ENCODE data around the gene SLC47A2.
"Not testable (repeated sequence)": the region's sequence is repeated elsewhere in the genome, so short reads cannot be mapped to it uniquely, and the experiment has no call there.

Gene SLC47A2

GRCh38 chr17:19705771-19706770 is 10.3 kb downstream of the SLC47A2 start:
- no peak for DNase-seq

DNA sequence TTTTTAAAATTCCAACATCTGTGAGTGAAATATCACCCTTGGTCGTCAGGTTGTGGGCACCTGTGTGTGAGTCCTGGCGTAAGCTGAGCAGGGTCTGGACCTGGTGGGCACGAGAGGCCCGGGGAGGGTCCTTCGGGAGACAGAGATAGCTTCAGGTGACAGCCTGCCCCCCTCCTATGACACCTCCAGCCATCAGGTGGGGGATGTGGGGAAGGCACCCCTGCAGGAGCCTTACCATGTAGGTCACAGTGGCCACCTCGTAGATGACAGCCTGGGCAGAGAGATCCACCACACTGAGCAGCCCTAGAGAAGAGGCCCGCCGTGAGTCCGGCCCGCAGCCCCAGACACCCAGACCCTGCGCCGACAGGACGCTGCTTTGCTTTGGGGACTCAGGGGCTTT is 11.2 kb downstream of the SLC47A2 start:
- no peak for DNase-seq

DNA sequence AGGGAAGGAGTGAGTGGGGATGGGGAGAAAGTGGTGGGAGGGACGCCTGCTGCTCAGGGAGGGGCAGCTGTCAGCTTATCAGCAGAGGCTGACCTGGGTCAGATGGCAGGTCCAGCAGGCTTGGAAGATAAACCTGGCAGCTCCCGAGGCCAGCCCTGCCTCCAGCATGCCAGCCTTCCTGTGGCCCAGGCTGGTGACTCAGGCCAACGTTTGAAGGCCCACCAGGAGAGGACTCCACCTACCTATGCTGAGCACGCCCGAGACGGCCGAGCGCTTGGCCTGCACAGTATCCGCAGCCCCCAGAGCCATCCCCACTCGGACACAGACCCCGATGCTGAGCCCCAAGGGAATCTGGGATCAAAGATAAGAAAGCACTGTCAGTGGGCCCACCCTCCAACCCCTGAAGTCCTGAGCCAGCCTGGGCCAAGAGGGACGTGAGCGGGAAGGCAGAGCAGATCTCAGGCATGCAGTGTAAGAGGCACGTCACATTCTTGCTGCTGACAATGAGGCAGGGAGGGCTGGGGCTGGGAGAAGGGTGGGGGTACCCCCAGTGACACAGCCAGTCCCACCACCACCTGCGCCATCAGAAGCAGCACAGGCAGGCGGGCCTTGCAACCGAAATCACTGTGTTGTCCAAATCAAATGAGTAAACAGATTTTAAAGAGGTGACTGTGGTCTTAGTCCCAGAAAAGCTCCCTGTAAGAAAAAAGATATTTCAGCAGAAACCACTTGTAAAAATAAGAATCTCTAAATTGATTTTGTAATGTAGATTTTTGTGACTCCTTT is 12.4 kb downstream of the SLC47A2 start:
- no peak for DNase-seq

- DNase-seq: no peak
Measured at GRCh38 chr17:19703106-19703827, 13.1 kb downstream of the SLC47A2 start.

DNA sequence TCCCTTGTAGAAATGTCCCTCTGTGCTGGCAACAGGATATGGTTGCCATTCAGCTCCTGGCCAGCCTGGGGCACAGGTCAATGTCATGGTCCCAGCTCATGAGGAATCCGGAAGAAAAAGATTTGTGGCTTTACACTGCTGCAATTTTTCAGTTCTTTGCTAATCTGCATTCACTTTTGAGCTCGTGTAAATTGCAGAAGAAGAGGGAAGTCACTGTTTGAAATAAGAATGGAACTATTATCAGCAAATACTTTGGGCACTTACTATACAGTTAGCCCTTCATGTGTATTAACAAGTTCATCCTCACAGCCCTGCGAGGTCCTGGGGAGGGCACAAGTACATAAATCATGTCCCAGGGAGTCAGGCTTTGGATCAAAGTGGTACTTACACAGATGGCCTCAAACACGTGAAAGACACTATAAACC is 14.2 kb downstream of the SLC47A2 start:
- no peak for DNase-seq

- no peak for DNase-seq
Measured at GRCh38 chr17:19686400-19687090, 29.8 kb downstream of the SLC47A2 start.

- DNase-seq: not testable (repeated sequence)
Measured at GRCh38 chr17:19684909-19685580, 31.3 kb downstream of the SLC47A2 start.

DNA sequence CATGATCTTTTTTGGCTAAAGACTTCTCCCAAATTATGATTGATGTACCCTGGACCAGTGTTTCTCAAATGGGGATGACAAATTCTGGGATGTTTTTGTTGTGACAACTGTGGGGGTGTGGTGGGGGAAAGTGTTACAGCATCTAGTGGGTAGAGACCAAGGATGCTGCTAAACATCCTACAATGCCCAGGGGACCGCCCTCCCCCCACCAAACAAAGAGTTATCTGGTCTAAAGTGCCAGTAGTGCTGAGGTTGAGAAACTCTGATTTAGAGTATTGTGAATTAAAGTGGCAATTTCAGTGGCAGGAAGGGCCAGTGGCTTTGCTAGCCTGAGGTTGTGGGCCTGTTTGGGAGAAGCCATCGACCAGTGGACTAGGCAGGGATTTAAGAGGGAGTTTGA is 33.3 kb downstream of the SLC47A2 start:
- DNase-seq: no peak

DNA sequence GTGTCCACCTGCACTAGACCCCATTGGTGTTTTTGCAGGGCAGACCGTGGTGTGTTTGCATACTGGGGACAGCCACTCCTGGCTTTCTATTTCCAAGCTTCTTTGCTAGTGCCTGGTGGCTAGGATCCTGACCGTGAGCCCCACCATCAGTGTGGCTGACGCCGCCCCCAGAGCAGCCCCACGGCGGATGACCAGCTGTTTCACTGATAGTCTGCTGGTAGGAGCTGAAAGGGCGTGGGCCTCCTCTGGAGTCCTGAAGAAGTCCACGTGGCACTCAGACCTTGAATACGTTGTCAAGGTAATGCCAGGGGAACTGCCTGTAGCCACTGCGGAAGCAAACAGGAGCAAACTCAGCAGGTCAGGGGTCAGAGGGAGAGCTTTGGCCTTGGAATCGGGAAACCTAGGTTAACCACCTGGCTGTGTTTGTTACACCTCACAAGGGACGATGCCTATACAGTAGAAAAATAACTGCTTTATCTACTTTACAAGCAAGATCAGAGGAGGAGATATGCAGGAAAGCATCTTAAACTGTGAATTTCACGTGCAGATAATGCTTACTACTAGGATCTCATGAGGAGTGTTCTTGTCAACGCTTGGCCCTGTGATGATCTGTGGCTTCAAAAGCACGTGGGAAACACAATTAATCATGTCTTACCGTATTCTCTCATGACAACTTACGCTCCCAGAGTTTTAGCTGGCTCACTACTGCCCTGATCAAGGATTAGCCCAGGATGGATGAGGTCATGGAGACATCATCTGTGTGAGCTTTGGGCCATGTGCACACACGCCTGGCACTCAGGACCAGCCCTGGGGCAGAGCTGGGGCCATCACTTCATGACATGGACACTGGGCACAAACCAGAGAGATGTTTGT is 37.6 kb downstream of the SLC47A2 start:
- DNase-seq: no peak

DNA sequence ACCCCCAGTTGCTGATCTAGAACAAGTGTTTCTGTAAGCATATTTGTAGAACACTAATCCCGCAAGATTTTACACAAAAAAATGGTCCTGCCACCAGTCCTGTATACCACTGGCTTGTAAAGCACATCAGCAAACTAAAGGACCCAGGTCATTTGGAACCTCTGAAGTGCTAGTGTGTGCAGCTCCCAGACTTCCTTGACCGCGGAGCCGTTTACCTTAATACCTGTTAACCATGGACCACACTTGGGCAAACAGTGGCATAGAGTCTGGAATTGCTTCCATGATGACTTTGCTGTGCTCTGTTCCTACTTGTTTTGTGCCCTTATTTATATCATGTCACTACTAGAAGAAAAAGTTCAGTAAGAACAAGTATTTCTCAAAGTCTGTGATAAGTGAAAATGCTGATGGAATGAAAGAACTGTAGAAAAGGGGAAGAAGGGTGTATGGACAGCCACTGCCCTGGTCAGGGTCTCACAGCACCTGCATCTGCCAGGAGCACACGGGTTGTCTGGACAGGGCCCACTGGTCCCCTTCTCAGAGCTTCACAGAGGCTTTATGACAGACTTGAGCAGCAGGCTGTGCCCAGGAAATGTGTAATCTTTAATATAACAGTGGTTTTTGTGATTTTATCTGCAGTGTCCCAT is 38.5 kb downstream of the SLC47A2 start:
- DNase-seq: no peak

- no peak for DNase-seq
Measured at GRCh38 chr17:19676896-19677295, 39.5 kb downstream of the SLC47A2 start.

GRCh38 chr17:19673623-19674022 is 42.8 kb downstream of the SLC47A2 start:
- no peak for DNase-seq

DNA sequence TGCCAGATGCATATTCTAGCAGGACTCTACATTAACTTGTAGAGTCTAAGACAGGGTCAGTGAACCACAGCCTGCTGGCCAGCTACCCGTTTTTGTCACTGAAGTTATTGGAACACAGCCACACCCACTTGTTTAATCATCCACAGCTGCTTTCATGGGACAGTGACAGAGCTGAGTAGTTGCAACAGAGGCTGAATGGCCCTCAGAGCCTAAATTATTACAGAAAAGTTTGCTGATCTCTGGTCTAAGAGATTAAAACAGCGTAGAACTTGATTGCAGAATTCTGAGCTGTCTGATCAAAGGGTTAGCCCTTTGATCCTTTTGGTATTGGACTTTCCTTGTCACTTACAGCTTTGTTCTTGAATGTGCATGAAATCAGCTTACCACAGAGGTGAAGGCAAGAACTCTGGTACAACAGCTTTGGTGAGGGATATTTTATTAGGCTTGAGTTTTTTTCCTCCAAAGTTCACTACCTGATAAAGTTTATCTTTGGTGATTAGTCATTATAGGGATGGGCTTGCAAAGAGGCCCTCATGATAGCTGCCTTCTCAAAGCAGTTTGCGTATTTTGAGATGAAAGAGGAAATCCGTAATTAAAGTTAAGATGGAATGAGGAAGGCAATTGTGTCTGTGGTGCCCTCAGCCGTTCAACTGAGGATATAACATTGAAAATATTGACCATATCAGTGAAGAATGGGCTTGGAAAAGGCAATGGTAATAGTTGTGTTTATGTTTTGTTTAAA is 44.2 kb downstream of the SLC47A2 start:
- no peak for DNase-seq

GRCh38 chr17:19671433-19671832 is 45.0 kb downstream of the SLC47A2 start:
- DNase-seq: no peak

- DNase-seq: no peak
Measured at GRCh38 chr17:19670908-19671307, 45.5 kb downstream of the SLC47A2 start.

GRCh38 chr17:19669680-19670079 is 46.7 kb downstream of the SLC47A2 start:
- DNase-seq: not testable (repeated sequence)

DNA sequence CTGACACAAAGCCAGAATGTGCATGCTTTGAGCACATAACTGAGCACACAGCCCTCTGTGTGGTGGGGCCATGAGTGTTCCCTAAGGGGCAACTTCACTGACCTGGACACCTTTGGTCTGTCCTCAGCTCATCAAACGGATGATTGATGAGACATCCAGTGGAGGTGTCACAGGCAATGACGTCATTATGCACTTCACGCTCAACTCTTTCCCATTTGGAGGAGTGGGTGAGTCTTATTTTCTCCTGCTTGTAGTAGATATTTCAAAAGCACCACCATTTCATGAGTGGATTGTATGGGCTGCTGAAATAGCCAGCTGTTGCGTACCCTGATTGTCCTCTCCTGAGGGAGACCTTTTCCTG is 51.6 kb downstream of the SLC47A2 start:
- DNase-seq: no peak

- no peak for DNase-seq
Measured at GRCh38 chr17:19664136-19664820, 52.1 kb downstream of the SLC47A2 start.

DNA sequence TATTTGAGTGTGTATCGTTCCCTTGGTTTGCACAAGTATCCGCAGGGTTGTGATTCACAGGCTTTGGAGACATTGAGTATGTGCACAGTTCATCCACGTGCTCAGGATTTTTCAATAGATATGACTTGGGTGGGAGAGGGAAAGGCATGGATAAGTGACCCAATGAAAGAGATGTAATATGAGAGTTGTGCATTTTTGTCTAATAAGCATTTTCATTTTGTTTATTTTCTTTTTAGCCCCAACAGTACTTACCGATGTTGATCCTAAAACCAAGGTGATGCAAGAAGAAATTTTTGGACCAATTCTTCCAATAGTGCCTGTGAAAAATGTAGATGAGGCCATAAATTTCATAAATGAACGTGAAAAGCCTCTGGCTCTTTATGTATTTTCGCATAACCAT is 53.3 kb downstream of the SLC47A2 start:
- DNase-seq: no peak
